NCI-H1417 treated with DMSO at 0.1 percent for 48 hours (cell line): ENCODE results near the gene VIL1.

ENCODE experiments used
- DNase-seq: peaks from one replicate; lab custom pipeline; 2025; lab: John Stamatoyannopoulos, UW

Gene VIL1

DNA sequence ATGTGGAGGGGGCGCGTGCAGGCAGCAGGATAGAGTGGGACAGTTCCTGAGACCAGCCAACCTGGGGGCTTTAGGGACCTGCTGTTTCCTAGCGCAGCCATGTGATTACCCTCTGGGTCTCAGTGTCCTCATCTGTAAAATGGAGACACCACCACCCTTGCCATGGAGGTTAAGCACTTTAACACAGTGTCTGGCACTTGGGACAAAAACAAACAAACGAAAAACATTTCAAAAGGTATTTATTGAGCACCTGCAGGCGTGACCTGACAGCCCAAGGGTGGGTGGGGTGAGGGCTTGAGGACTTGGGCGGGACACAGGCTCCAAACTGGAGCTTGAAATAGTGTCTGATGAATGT is 23.9 kb upstream of the VIL1 start:
- no peak for DNase-seq

- DNase-seq, result no peak
Measured at GRCh38 chr2:218395456-218395825, 23.5 kb upstream of the VIL1 start.

DNA sequence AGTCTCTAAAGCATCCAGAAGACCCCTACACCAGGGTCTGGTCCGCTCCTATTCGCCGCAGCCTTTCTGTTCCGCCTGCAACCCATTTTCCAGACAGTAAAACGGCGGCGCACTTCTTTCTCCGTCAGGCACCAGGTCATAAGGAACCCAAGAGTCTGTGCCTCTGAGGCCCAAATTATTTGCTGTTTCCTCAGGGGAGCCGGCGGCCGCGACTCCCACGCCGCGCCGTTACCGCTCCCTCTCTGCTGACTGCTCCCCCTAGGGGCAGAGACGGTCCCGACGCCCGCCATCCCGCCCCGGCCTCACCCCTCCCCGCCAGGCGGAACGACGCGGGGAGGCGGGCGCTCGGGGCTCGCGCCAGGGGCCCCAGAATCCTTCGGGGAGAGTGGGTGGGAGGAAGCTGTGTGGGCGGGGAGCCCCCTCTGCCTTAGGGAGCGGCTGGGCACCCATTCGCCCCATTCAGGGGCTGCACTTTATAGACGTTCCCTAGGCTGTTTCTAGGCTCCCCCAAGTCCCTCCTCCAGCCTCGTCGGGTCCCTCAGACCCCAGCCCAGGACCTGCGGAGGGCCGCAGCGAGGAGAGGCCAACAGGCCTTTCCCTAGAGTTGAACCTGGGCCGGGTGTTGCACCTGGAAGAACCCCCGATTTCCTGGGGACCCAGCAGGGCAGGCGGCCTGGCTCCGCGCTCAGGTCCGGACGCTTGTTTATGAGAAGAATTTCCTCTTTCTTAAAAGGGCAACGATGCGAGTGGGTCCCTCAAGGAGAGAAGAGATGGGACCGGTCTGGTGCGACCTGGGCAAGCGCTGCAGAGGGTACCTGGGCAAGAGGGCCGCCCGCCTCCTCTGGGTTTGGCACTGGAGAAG is 22.9 kb upstream of the VIL1 start:
- peak; percentile 70 for DNase-seq

- DNase-seq, result peak; percentile 27
Measured at GRCh38 chr2:218396688-218397462, 22.0 kb upstream of the VIL1 start.

DNA sequence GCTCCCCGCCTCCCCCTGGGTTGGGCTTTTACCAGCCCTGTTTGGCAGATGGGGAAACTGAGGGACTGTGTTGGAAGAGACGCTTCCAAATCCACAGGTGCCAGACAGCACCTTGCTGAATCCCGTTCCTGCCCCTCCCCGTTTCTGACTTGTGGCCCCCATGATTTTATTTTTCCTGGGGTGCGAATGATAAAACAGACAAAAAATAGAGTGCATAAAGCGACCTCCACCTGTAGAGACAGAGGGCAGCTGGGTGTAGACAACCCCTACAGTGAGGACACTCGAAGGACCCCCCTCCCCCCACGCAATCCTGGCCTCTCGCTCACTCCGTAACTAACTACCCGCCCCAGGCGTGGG is 21.5 kb upstream of the VIL1 start:
- DNase-seq, result no peak

DNA sequence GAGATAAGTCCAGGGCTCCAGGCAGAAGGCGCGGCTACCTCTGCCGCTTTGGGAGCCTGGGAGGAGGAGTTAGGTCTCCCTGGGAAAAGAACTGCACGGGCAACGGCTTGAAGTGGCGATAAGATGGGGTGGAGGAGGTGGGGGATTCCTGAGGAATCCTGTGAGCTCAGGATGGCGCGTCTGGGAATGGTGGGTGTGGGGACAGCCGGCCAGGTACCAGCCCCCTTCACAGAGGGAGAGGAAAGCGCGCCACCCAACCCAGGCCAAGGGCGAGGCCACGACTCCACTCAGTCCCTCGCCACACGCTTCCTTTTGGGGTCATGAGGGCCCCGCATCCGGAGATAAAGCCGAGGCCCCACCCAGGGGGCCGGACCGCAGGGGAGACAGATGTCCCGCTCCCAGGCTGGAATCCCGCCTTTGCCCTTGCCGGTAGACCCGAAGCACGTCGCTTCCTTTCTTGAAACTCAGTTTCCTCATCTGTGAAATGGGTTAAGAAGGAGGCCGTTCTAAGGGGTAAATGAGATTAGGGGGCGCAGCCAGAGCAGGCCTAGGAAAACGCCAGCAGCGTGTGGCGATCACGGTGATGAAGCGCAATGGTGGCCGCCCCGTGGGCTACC is 21.0 kb upstream of the VIL1 start:
- DNase-seq, result no peak

DNA sequence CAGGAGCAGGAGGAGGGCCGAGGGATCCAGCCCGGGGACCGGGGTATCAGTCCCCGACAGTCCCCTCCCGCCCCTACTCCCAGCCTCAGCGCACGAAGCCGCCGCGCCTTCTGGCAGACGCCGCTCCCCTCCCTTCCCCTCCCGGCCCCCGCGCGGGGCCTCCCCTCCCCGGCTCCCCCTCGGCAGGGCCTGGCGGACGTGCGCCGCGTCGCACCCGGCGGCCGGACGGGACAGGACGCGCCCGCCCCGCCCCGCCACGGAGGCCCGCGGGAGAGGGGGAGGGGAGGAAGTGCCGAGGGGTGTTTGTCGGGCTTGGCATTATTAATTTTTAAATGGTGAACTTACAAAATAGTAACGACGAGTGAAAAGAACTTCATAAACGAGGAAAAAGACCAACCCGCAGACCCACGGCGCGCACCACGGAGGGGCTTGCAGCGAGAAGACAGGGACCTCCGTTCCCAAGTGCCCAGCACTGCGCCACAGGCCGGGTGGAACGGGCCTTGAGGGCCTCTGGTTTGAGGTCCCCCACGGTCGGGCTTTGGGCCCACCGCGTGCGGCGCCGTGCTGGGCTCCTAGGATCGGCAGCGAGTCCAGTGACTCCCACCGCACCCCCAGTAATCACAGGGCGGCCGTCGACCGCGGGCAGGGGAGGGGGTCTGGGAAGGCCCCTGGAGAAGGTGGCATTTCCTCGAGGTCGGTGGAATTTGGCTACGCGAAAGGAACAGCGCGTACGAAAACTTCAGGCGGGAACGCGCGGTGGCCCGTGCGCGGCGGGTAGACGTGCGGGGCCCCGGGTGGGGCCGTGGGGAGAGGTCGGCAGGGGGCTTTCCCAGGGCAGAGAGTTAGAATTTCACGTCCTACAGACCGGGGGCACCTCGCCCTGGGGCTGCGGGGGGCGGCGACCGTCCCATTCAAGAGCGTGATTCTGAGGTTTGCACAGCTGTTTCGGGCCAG is 20.2 kb upstream of the VIL1 start:
- DNase-seq, result no peak

DNA sequence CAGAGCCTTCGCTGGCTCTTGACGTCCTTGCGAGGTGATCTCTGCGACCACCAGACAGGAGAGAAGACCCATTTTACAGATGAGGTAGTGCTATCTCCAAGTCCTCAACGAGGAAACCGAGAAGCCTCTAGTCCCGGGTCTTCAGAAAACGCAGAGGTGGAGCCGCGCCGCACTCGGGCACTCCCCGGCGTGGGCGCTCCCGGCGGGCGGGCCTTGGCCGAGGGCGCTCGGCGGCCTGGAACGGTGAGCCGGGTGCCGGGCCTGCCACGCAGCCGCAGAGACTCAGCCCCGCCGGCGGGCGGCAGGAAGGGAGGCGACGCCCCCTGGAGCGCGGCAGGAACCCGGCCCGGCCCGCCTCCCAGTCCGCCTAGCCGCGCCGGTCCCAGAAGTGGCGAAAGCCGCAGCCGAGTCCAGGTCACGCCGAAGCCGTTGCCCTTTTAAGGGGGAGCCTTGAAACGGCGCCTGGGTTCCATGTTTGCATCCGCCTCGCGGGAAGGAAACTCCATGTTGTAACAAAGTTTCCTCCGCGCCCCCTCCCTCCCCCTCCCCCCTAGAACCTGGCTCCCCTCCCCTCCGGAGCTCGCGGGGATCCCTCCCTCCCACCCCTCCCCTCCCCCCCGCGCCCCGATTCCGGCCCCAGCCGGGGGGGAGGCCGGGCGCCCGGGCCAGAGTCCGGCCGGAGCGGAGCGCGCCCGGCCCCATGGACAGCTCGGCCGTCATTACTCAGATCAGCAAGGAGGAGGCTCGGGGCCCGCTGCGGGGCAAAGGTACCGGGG is 19.3 kb upstream of the VIL1 start, which contains the start of gene CTDSP1:
Gene CTDSP1, plus strand, starts transcription at position 478 of the 776 bp plus-strand sequence. Its CDS starts 223 bp downstream, at position 701.
- DNase-seq, result peak; percentile 14

DNA sequence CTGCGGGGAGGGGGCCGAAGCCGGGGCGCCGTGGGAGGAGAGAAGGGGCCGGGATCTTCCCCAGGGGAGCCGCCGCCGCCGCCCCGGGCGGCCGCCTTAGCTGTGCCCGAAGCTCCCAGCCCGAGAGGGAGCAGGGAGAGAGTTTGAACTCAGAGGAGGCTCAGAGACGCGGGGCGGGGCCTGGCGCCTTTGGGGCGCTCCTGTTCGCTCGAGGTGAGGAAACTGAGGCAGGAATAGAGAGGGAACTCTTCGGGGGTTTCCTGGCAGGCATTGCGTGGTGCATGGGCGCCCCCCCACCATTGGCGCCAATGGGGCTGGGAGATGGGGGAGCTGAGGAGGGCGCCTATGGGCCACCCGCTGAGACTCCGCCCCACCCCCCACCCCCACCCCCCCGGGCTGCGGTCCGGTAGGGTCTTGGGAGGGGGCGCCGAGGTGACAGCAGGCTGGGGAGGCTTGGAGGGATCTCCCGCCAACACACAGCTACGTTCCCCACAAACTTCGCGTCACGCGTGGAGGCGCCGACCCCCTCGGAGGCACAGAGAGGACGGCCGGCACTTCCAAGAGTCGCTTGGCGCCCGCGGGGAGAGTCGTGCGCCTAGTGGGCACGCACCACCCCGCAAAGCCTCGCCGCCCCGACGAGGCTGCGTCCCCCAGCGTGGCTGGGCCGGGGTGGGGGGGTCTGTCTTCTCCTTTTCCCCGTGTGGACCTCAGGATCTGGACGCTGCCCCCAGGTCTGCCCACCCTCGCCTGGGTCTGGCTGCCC is 18.6 kb upstream of the VIL1 start:
- no peak for DNase-seq

GRCh38 chr2:218400930-218401881 is 17.7 kb upstream of the VIL1 start:
- no peak for DNase-seq

DNA sequence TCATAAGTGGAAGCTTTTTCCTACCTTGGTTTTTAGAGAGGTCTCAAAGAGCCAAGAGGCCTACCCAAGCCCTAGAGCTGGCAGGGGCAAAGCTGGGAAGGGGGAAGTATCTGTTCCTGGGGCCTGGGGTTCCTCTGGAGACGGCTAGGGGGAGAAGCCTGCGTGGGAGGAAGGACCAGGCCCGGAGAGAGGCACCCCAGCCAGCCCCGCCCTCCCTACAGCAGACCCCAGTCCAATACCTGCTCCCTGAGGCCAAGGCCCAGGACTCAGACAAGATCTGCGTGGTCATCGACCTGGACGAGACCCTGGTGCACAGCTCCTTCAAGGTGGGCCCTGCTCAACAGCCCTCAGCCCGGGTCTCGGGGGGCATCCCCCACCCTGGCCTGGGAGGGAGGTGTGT is 17.0 kb upstream of the VIL1 start:
- no peak for DNase-seq

DNA sequence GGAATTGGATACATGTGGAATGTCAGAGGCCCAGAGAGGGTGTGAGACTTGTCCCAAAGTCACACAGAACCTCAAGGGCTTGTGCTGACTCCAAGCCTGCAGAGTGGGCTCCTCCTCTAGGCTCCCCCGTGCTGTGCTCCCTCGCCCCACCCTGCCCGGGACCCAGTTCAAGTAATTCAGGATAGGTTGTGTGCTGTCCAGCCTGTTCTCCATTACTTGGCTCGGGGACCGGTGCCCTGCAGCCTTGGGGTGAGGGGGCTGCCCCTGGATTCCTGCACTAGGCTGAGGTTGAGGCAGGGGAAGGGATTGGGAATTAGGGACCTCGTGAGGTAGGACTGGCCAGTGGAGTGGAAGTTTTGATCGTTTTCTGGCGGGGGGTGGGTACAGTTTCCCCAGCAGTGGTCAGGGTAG is 16.4 kb upstream of the VIL1 start:
- DNase-seq, result no peak

DNA sequence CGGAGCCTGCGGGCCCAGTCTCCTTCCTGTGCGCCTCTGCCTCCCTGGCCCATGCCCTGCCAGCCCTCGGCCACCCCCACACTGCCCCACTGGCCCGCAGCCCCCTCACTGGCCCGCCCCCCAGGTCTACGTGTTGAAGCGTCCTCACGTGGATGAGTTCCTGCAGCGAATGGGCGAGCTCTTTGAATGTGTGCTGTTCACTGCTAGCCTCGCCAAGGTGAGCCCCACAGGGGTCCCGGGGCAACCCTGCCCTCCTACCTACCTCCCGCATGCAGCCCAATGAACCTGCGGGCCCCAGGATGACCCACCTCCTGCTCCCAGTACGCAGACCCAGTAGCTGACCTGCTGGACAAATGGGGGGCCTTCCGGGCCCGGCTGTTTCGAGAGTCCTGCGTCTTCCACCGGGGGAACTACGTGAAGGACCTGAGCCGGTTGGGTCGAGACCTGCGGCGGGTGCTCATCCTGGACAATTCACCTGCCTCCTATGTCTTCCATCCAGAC is 16.0 kb upstream of the VIL1 start:
- DNase-seq, result no peak

DNA sequence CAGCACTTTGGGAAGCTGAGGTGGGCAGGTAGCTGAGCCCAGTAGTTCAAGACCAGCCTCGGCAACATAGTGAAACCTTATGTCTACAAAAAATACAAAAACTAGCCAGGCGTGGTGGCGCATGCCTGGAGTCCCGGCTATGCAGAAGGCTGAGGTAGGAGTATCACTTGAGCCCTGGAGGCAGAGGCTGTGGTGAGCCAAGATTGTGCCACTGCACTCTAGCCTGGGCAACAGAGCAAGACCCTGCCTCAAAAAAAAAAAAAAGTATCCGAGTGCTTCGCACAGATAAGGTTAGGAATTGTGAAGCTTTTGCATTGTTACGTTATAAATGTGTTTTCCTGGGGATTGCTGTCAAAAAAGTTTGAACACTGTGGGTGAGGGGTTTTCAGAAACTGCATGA is 15.1 kb upstream of the VIL1 start:
- DNase-seq, result no peak

- DNase-seq, result no peak
Measured at GRCh38 chr2:218404351-218405085, 14.4 kb upstream of the VIL1 start.

DNA sequence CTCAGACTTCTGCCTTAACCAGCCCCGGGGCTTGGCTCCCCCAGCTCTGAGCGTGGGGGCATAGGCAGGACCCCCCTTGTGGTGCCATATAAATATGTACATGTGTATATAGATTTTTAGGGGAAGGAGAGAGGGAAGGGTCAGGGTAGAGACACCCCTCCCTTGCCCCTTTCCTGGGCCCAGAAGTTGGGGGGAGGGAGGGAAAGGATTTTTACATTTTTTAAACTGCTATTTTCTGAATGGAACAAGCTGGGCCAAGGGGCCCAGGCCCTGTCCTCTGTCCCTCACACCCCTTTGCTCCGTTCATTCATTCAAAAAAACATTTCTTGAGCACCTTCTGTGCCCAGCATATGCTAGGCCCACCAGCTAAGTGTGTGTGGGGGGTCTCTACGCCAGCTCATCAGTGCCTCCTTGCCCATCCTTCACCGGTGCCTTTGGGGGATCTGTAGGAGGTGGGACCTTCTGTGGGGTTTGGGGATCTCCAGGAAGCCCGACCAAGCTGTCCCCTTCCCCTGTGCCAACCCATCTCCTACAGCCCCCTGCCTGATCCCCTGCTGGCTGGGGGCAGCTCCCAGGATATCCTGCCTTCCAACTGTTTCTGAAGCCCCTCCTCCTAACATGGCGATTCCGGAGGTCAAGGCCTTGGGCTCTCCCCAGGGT is 13.7 kb upstream of the VIL1 start:
- no peak for DNase-seq

GRCh38 chr2:218405746-218406208 is 13.1 kb upstream of the VIL1 start:
- DNase-seq, result no peak
